Liver (tissue), 9 donors: ENCODE results near the gene NLK. TPM values are rescaled to one million over a fixed set of nuclear protein-coding genes. Genes with fewer than 3 reads are reported as not detected.

Source experiments
- DNase-seq: peaks from one replicate; pipeline ENCODE4 v3.0.0-alpha.2; 2017; ENCODE audit warnings: low spot score
- H3K27ac ChIP-seq, 2 donors: one replicate each; pipeline ENCODE4 v1.7.0; 2013; ENCODE audit warnings: inconsistent platforms in 2 of 2, low read length in 2 of 2, control low read depth in 1 of 2, low read depth in 1 of 2, mild to moderate bottlenecking in 1 of 2
- H3K27me3 ChIP-seq, 4 donors: one replicate each; pipeline versions ENCODE4 v1.6.1 to v1.7.0; 2013; ENCODE audit warnings: low read length in 3 of 4, inconsistent platforms in 1 of 4, mild to moderate bottlenecking in 1 of 4, moderate library complexity in 1 of 4; ENCODE audit not compliant: control insufficient read depth in 4 of 4, insufficient read depth in 4 of 4
- H3K36me3 ChIP-seq, 4 donors: one replicate each; pipeline versions ENCODE4 v1.6.1 to v1.7.0; 2013; ENCODE audit warnings: low read length in 3 of 4, mild to moderate bottlenecking in 3 of 4, low read depth in 1 of 4, moderate library complexity in 1 of 4; ENCODE audit not compliant: control insufficient read depth in 4 of 4, insufficient read depth in 3 of 4
- H3K4me1 ChIP-seq, 4 donors: one replicate each; pipeline versions ENCODE4 v1.6.1 to v1.7.0; 2013; ENCODE audit warnings: low read length in 3 of 4, mild to moderate bottlenecking in 3 of 4, moderate library complexity in 1 of 4; ENCODE audit not compliant: control insufficient read depth in 4 of 4, insufficient read depth in 4 of 4
- H3K4me3 ChIP-seq, 3 donors: one replicate each; pipeline versions ENCODE4 v1.6.1 to v1.7.0; 2013; ENCODE audit warnings: low read length in 3 of 3, control low read depth in 1 of 3, low read depth in 1 of 3, mild to moderate bottlenecking in 1 of 3
- H3K9ac ChIP-seq, 2 donors: one replicate each; pipeline ENCODE4 v1.7.0; 2013; ENCODE audit warnings: low read length in 2 of 2, mild to moderate bottlenecking in 2 of 2, moderate library complexity in 2 of 2, control low read depth in 1 of 2, low read depth in 1 of 2
- H3K9me3 ChIP-seq, 4 donors: one replicate each; pipeline versions ENCODE4 v1.6.1 to v1.7.0; 2013; ENCODE audit warnings: low read length in 3 of 4; ENCODE audit not compliant: control insufficient read depth in 4 of 4
- EGR1 ChIP-seq, 2 donors: IDR thresholded peaks; 2 replicates each; pipeline ENCODE4 v1.6.1; 2016 to 2018; ENCODE audit warnings: antibody characterized with exemption in 2 of 2, low read depth in 2 of 2
- FOXA1 ChIP-seq: IDR thresholded peaks from 2 replicates; pipeline ENCODE4 v1.6.1; 2016; ENCODE audit warnings: antibody characterized with exemption
- FOXA2 ChIP-seq: IDR thresholded peaks from 2 replicates; pipeline ENCODE4 v1.6.1; 2016; ENCODE audit warnings: antibody characterized with exemption
- GABPA ChIP-seq, 2 donors: IDR thresholded peaks in 1 of 2; conservative IDR thresholded peaks in 1 of 2; 2 replicates each; pipeline ENCODE4 v1.6.1; 2016; ENCODE audit warnings: antibody characterized with exemption in 2 of 2, mild to moderate bottlenecking in 1 of 2, moderate library complexity in 1 of 2
- HNF4A ChIP-seq, 2 donors: conservative IDR thresholded peaks; 2 replicates each; pipeline ENCODE4 v1.6.1; 2016; ENCODE audit warnings: antibody characterized with exemption in 2 of 2, mild to moderate bottlenecking in 2 of 2
- HNF4G ChIP-seq: IDR thresholded peaks from 2 replicates; pipeline ENCODE4 v1.6.1; 2016; ENCODE audit warnings: antibody characterized with exemption
- JUND ChIP-seq, 2 donors: IDR thresholded peaks; 2 replicates each; pipeline ENCODE4 v1.6.1; 2016; ENCODE audit warnings: antibody characterized with exemption in 2 of 2
- NR2F2 ChIP-seq: IDR thresholded peaks from 2 replicates; pipeline ENCODE4 v1.6.1; 2016; ENCODE audit warnings: antibody characterized with exemption
- RAD21 ChIP-seq, 2 donors: IDR thresholded peaks; 2 replicates each; pipeline ENCODE4 v1.6.1; 2016; ENCODE audit warnings: antibody characterized with exemption in 2 of 2, mild to moderate bottlenecking in 2 of 2
- REST ChIP-seq: IDR thresholded peaks from 2 replicates; pipeline ENCODE4 v1.6.1; 2016; ENCODE audit warnings: antibody characterized with exemption, mild to moderate bottlenecking
- RXRA ChIP-seq, 2 donors: IDR thresholded peaks; 2 replicates each; pipeline ENCODE4 v1.6.1; 2017 to 2018; ENCODE audit warnings: antibody characterized with exemption in 2 of 2, mild to moderate bottlenecking in 1 of 2
- SP1 ChIP-seq: IDR thresholded peaks from 2 replicates; pipeline ENCODE4 v1.6.1; 2018; ENCODE audit warnings: antibody characterized with exemption, mild to moderate bottlenecking
- TAF1 ChIP-seq: conservative IDR thresholded peaks from 2 replicates; pipeline ENCODE4 v1.6.1; 2016; ENCODE audit warnings: antibody characterized with exemption, mild to moderate bottlenecking
- YY1 ChIP-seq: IDR thresholded peaks from 2 replicates; pipeline ENCODE4 v1.6.1; 2016; ENCODE audit warnings: antibody characterized with exemption, mild to moderate bottlenecking
- WGBS: extraction: QIAGEN DNeasy Blood & Tissue Kit; methylation state at CpG from one replicate; pipeline ENCODE4 v1.1.7; 2013; 5-methylcytosine and 5-hydroxymethylcytosine counted together
- polyA plus RNA-seq, 2 donors: library from polyadenylated mRNA; stranded (reverse) in 1 of 2; unstranded in 1 of 2; fragments of 200-250 nt in 1 of 2; fragments of >200 nt in 1 of 2; fragmentation: Nextera tagmentation in 1 of 2; extraction: Ambion mirVana in 1 of 2; gene quantifications; one replicate each; pipeline versions ENCODE4 v1.2.1 to v1.2.3, GENCODE V29; 2013 to 2015
- total RNA-seq, 2 donors: library from RNA; depleted of rRNA; stranded (reverse); fragments of >200 nt; gene quantifications; one replicate each; pipeline ENCODE4 v1.2.3, GENCODE V29; 2014
- TF ChIP-seq, protein P1 (sequence below): fragments of 150-350 bp; IDR thresholded peaks from 2 replicates; pipeline ENCODE4 v1.5.1; 2017; ENCODE audit warnings: improper control_type of control experiment, low read depth, low read length; ENCODE audit not compliant: missing input control
- TF ChIP-seq, protein P2 (sequence below): IDR thresholded peaks from 2 replicates; pipeline ENCODE4 v1.6.1; 2016; ENCODE audit warnings: antibody characterized with exemption
- TF ChIP-seq, protein P3 (sequence below): IDR thresholded peaks from 2 replicates; pipeline ENCODE4 v1.6.1; 2016; ENCODE audit warnings: antibody characterized with exemption
- donor health status: healthy.
- donor health status: healthy.
- donor health status: healthy.
- donor health status: healthy.
- donor health status: healthy.

The NLK gene
- total and polyA plus RNA-seq, 4 donors, result 4.4 to 17.4 (median 9.2) TPM

GRCh38 chr17:28043741-28044140 lies 1.3 kb downstream of the NLK start:
- H3K9me3 ChIP-seq, result no peaks in the 10 kb centered on the region
- TF ChIP-seq, protein P1, sequence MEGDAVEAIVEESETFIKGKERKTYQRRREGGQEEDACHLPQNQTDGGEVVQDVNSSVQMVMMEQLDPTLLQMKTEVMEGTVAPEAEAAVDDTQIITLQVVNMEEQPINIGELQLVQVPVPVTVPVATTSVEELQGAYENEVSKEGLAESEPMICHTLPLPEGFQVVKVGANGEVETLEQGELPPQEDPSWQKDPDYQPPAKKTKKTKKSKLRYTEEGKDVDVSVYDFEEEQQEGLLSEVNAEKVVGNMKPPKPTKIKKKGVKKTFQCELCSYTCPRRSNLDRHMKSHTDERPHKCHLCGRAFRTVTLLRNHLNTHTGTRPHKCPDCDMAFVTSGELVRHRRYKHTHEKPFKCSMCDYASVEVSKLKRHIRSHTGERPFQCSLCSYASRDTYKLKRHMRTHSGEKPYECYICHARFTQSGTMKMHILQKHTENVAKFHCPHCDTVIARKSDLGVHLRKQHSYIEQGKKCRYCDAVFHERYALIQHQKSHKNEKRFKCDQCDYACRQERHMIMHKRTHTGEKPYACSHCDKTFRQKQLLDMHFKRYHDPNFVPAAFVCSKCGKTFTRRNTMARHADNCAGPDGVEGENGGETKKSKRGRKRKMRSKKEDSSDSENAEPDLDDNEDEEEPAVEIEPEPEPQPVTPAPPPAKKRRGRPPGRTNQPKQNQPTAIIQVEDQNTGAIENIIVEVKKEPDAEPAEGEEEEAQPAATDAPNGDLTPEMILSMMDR, result no peak
- no peak for TF ChIP-seq YY1
- no peak overlapping the region for H3K9ac ChIP-seq
- no peak for DNase-seq
- no peaks in the 10 kb centered on the region for H3K27me3 ChIP-seq
- no peak overlapping the region for H3K4me3 ChIP-seq
- H3K4me1 ChIP-seq, result peaks cover 11 to 37% (median 27%) of the 10 kb centered on the region in 4 donors
- peaks cover 0 to 2% (median 0%) of the 10 kb centered on the region in 4 donors for H3K36me3 ChIP-seq
- H3K27ac ChIP-seq, result no peak overlapping the region

GRCh38 chr17:28045304-28045703 lies 2.8 kb downstream of the NLK start:
- peaks cover 0 to 2% (median 0%) of the 10 kb centered on the region in 4 donors for H3K36me3 ChIP-seq
- no peak for TF ChIP-seq RXRA (IDR thresholded peaks at IDR 0.05)
- no peak for TF ChIP-seq REST
- no peak for TF ChIP-seq NR2F2
- TF ChIP-seq, protein P1, result no peak
- no peak for TF ChIP-seq EGR1 (IDR thresholded peaks at IDR 0.05; ENCODE audit: low read depth in 2 of 2)
- TF ChIP-seq, protein P2, sequence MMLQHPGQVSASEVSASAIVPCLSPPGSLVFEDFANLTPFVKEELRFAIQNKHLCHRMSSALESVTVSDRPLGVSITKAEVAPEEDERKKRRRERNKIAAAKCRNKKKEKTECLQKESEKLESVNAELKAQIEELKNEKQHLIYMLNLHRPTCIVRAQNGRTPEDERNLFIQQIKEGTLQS, result no peak
- TF ChIP-seq FOXA1, result no peak
- TF ChIP-seq TAF1, result no peak
- TF ChIP-seq HNF4A (conservative IDR thresholded peaks at IDR 0.05), result no peak
- TF ChIP-seq FOXA2, result no peak
- no peak for TF ChIP-seq SP1
- TF ChIP-seq RAD21 (IDR thresholded peaks at IDR 0.05), result no peak
- no peak for TF ChIP-seq JUND (IDR thresholded peaks at IDR 0.05)
- TF ChIP-seq, protein P3, sequence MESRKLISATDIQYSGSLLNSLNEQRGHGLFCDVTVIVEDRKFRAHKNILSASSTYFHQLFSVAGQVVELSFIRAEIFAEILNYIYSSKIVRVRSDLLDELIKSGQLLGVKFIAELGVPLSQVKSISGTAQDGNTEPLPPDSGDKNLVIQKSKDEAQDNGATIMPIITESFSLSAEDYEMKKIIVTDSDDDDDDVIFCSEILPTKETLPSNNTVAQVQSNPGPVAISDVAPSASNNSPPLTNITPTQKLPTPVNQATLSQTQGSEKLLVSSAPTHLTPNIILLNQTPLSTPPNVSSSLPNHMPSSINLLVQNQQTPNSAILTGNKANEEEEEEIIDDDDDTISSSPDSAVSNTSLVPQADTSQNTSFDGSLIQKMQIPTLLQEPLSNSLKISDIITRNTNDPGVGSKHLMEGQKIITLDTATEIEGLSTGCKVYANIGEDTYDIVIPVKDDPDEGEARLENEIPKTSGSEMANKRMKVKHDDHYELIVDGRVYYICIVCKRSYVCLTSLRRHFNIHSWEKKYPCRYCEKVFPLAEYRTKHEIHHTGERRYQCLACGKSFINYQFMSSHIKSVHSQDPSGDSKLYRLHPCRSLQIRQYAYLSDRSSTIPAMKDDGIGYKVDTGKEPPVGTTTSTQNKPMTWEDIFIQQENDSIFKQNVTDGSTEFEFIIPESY, result no peak
- TF ChIP-seq GABPA (IDR thresholded peaks at IDR 0.05 in 1 of 2, conservative IDR thresholded peaks at IDR 0.05 in 1 of 2), result no peak
- TF ChIP-seq HNF4G, result no peak
- H3K4me3 ChIP-seq, result no peak overlapping the region
- H3K4me1 ChIP-seq, result peaks cover 14 to 37% (median 27%) of the 10 kb centered on the region in 4 donors
- no peak for DNase-seq
- H3K9me3 ChIP-seq, result no peaks in the 10 kb centered on the region
- no peaks in the 10 kb centered on the region for H3K27me3 ChIP-seq
- WGBS, result 68% methylated on average over 3 of the region's 3 CpGs
- no peak overlapping the region for H3K27ac ChIP-seq
- no peak overlapping the region for H3K9ac ChIP-seq
